H9 (cell line): ENCODE data around the gene PRSS38. TPM values are rescaled to one million over a fixed set of nuclear protein-coding genes. Genes with fewer than 3 reads are reported as not detected.

Experiments used
- DNase-seq: peaks from one replicate; pipeline ENCODE4 v3.0.0-alpha.2; 2017
- H2AFZ ChIP-seq: one replicate; pipeline ENCODE4 v1.6.1; 2013; ENCODE audit warnings: mild to moderate bottlenecking, low read length, control low read depth, moderate library complexity
- H2AK5ac ChIP-seq: 2 replicates; pipeline ENCODE4 v1.6.1; 2013; ENCODE audit warnings: low read length, control low read depth, mixed read lengths; ENCODE audit not compliant: insufficient read length
- H2BK120ac ChIP-seq: one replicate; pipeline ENCODE4 v1.6.1; 2013; ENCODE audit warnings: low read depth, mild to moderate bottlenecking, low read length, control low read depth, inconsistent platforms; ENCODE audit not compliant: poor library complexity, severe bottlenecking
- H2BK12ac ChIP-seq: 2 replicates; pipeline ENCODE4 v1.6.1; 2013; ENCODE audit warnings: low read length, control low read depth, mixed read lengths, low read depth; ENCODE audit not compliant: insufficient read length
- H2BK15ac ChIP-seq: 2 replicates; pipeline ENCODE4 v1.6.1; 2013; ENCODE audit warnings: low read depth, low read length, control low read depth
- H2BK20ac ChIP-seq: one replicate; pipeline ENCODE4 v1.6.1; 2013; ENCODE audit warnings: low read depth, mild to moderate bottlenecking, low read length, control low read depth, inconsistent platforms; ENCODE audit not compliant: poor library complexity, severe bottlenecking
- H2BK5ac ChIP-seq: 2 replicates; pipeline ENCODE4 v1.6.1; 2013; ENCODE audit warnings: low read length, control low read depth, mixed read lengths; ENCODE audit not compliant: insufficient read length
- H3K14ac ChIP-seq: 2 replicates; pipeline ENCODE4 v1.6.1; 2013; ENCODE audit warnings: low read length, control low read depth; ENCODE audit not compliant: insufficient read depth
- H3K18ac ChIP-seq: 2 replicates; pipeline ENCODE4 v1.6.1; 2013; ENCODE audit warnings: low read depth, mild to moderate bottlenecking, mixed read lengths, low read length, control low read depth; ENCODE audit not compliant: insufficient read length
- H3K23ac ChIP-seq: 2 replicates; pipeline ENCODE4 v1.6.1; 2013; ENCODE audit warnings: low read length, control low read depth, mixed read lengths, low read depth; ENCODE audit not compliant: insufficient read length
- H3K23me2 ChIP-seq: 2 replicates; pipeline ENCODE4 v1.6.1; 2013; ENCODE audit warnings: low read depth, mild to moderate bottlenecking, mixed read lengths, low read length, control low read depth; ENCODE audit not compliant: insufficient read length, poor library complexity, severe bottlenecking
- H3K27ac ChIP-seq: 2 replicates; pipeline ENCODE4 v1.5.1; 2013; ENCODE audit warnings: low read length, control low read depth, mixed read lengths, low read depth; ENCODE audit not compliant: insufficient read length
- H3K27me3 ChIP-seq: 2 replicates; pipeline ENCODE4 v1.6.1; 2013; ENCODE audit warnings: low read length, control low read depth, inconsistent platforms; ENCODE audit not compliant: insufficient read depth
- H3K4ac ChIP-seq: 2 replicates; pipeline ENCODE4 v1.6.1; 2013; ENCODE audit warnings: low read depth, mild to moderate bottlenecking, control low read depth, inconsistent platforms, low read length, moderate library complexity
- H3K4me1 ChIP-seq: 2 replicates; pipeline ENCODE4 v1.6.1; 2013; ENCODE audit warnings: low read length, control low read depth, inconsistent platforms; ENCODE audit not compliant: insufficient read depth
- H3K4me2 ChIP-seq: 2 replicates; pipeline ENCODE4 v1.6.1; 2013; ENCODE audit warnings: low read length, control low read depth, mixed read lengths; ENCODE audit not compliant: insufficient read length, insufficient read depth
- H3K56ac ChIP-seq: 2 replicates; pipeline ENCODE4 v1.6.1; 2013; ENCODE audit warnings: low read depth, mild to moderate bottlenecking, mixed read lengths, low read length, control low read depth; ENCODE audit not compliant: insufficient read length
- H3K79me1 ChIP-seq: 2 replicates; pipeline ENCODE4 v1.6.1; 2013; ENCODE audit warnings: low read depth, mild to moderate bottlenecking, moderate library complexity, low read length, control low read depth, inconsistent platforms; ENCODE audit not compliant: insufficient read depth, poor library complexity, severe bottlenecking
- H3K79me2 ChIP-seq: 2 replicates; pipeline ENCODE4 v1.6.1; 2013; ENCODE audit warnings: low read length, control low read depth, inconsistent platforms; ENCODE audit not compliant: insufficient read depth
- H3K9ac ChIP-seq: 2 replicates; pipeline ENCODE4 v1.6.1; 2013; ENCODE audit warnings: low read length, control low read depth, mixed read lengths; ENCODE audit not compliant: insufficient read length; ENCODE audit errors: extremely low read depth
- H3K9me3 ChIP-seq: one replicate; pipeline ENCODE4 v1.6.1; 2013; ENCODE audit warnings: low read depth, low read length, inconsistent platforms; ENCODE audit not compliant: control insufficient read depth
- H3T11ph ChIP-seq: one replicate; pipeline ENCODE4 v1.6.1; 2013; ENCODE audit warnings: mild to moderate bottlenecking, low read length, control low read depth, inconsistent platforms
- H4K20me1 ChIP-seq: one replicate; pipeline ENCODE4 v1.6.1; 2013; ENCODE audit not compliant: control insufficient read depth, insufficient read length, insufficient read depth
- H4K5ac ChIP-seq: 2 replicates; pipeline ENCODE4 v1.6.1; 2013; ENCODE audit warnings: low read depth, mild to moderate bottlenecking, mixed read lengths, low read length, control low read depth; ENCODE audit not compliant: insufficient read length
- H4K8ac ChIP-seq: replicated peaks from 2 replicates; pipeline ENCODE4 v1.6.1; 2013; ENCODE audit warnings: low read length, control low read depth, mixed read lengths, low read depth; ENCODE audit not compliant: insufficient read length
- H4K91ac ChIP-seq: 2 replicates; pipeline ENCODE4 v1.6.1; 2013; ENCODE audit warnings: low read depth, mild to moderate bottlenecking, moderate library complexity, mixed read lengths, low read length, control low read depth; ENCODE audit not compliant: insufficient read length
- H3K27ac Mint-ChIP-seq, 3 experiments: 2 replicates in 2 of 3; 3 replicates in 1 of 3; pipeline ENCODE4 v1.8.0; 2020 to 2021; ENCODE audit warnings: mixed read lengths in 3 of 3, mild to moderate bottlenecking in 1 of 3, moderate library complexity in 1 of 3
- H3K27me3 Mint-ChIP-seq: 2 replicates; pipeline ENCODE4 v1.8.0; 2021; ENCODE audit warnings: low read depth, mild to moderate bottlenecking, moderate library complexity, mixed read lengths
- H3K36me3 Mint-ChIP-seq, 3 experiments: 2 replicates in 2 of 3; 3 replicates in 1 of 3; pipeline ENCODE4 v1.8.0; 2020 to 2021; ENCODE audit warnings: low read depth in 3 of 3, mixed read lengths in 3 of 3; ENCODE audit not compliant: insufficient read depth in 1 of 3
- H3K4me1 Mint-ChIP-seq, 2 experiments: 2 replicates each; pipeline ENCODE4 v1.8.0; 2020; ENCODE audit warnings: mixed read lengths in 2 of 2
- H3K4me3 Mint-ChIP-seq, 2 experiments: 2 replicates in 1 of 2; 3 replicates in 1 of 2; pipeline ENCODE4 v1.8.0; 2020 to 2021; ENCODE audit warnings: mild to moderate bottlenecking in 2 of 2, mixed read lengths in 2 of 2, moderate library complexity in 1 of 2
- H3K9me3 Mint-ChIP-seq, 2 experiments: 2 replicates in 1 of 2; 3 replicates in 1 of 2; pipeline ENCODE4 v1.8.0; 2020; ENCODE audit warnings: mild to moderate bottlenecking in 2 of 2, mixed read lengths in 2 of 2, moderate library complexity in 1 of 2
- WGBS: extraction: QIAGEN DNeasy Blood & Tissue Kit; methylation state at CpG from one replicate; pipeline ENCODE4 v1.1.7; 2013; ENCODE audit warnings: missing lambda C conversion rate, low lambda C conversion rate, mixed read lengths; ENCODE audit not compliant: insufficient read length; ENCODE audit errors: extremely low coverage; 5-methylcytosine and 5-hydroxymethylcytosine counted together
- total RNA-seq: library from RNA; stranded (reverse); gene quantifications from 2 replicates; pipeline ENCODE4 v1.2.1, GENCODE V29; 2021
- TF ChIP-seq, protein P1 (sequence below): fragments of 200-600 bp; sonication (generic); conservative IDR thresholded peaks from 3 replicates; pipeline ENCODE4 v1.8.0; 2021; ENCODE audit warnings: antibody characterized with exemption, mild to moderate bottlenecking

The PRSS38 gene
- total RNA-seq, 1 experiment from 2014 or later = not detected

DNA sequence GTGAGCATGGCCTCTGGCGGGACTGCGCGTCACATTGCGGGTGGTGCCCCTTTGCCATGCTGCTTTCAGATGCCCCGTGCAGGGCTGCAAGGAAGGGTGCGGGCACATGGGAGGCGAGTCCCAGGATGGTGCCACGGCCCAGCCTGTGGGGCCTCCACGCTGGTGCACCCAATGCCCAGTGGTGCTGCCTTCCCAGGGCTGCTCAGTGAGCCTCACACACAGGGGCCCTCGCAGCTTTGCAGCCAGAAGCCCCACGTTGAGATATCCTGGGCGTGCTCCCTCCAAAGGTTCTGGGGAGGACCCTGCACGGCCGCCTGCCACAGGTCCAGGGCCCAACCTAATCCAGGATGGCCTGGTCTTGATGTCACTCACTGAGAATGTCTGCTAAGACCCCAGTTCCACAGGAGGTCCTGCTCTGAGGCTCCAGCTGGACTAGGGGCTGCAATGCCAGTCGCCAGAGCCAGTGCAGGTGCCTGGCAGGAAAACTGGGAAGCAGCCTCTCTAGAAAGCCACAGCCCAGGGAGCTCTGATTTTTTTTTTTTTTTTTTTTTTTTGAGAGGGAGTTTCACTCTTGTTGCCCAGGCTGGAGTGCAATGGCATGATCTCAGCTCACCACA, 34.1 kb upstream of the PRSS38 start:
- Histone ChIP-seq H2AFZ (no peak overlapping the region), H4K5ac (no peak overlapping the region)

More for the DNA sequence above, 34.1 kb upstream of the PRSS38 start:
- Histone ChIP-seq H2BK20ac (no peak overlapping the region), H3K4ac (no peak overlapping the region), H3K9ac (no peak overlapping the region), H2BK5ac (no peak overlapping the region), H2BK120ac (no peak overlapping the region), H3K23me2 (no peaks in the 10 kb centered on the region), H3K56ac (no peak overlapping the region), H3K9me3 (no peaks in the 10 kb centered on the region), H4K20me1 (no peaks in the 10 kb centered on the region), H4K91ac (no peak overlapping the region), H3K4me1 (no peaks in the 10 kb centered on the region), H3K79me2 (no peaks in the 10 kb centered on the region), H3K27ac (no peak overlapping the region), H3K14ac (no peak overlapping the region), H3K23ac (no peak overlapping the region), H3T11ph (no peak overlapping the region), H3K27me3 (peaks cover 3% of the 10 kb centered on the region; the same call in 1 of the 2 replicates), H3K79me1 (no peaks in the 10 kb centered on the region), H3K18ac (no peak overlapping the region), H3K4me2 (no peak overlapping the region), H2BK12ac (no peak overlapping the region), H2AK5ac (no peak overlapping the region), H2BK15ac (no peak overlapping the region), H4K8ac (no peak overlapping the region)
- WGBS = no CpG with 5 or more reads among the region's 15 CpGs
- TF ChIP-seq, protein P1, sequence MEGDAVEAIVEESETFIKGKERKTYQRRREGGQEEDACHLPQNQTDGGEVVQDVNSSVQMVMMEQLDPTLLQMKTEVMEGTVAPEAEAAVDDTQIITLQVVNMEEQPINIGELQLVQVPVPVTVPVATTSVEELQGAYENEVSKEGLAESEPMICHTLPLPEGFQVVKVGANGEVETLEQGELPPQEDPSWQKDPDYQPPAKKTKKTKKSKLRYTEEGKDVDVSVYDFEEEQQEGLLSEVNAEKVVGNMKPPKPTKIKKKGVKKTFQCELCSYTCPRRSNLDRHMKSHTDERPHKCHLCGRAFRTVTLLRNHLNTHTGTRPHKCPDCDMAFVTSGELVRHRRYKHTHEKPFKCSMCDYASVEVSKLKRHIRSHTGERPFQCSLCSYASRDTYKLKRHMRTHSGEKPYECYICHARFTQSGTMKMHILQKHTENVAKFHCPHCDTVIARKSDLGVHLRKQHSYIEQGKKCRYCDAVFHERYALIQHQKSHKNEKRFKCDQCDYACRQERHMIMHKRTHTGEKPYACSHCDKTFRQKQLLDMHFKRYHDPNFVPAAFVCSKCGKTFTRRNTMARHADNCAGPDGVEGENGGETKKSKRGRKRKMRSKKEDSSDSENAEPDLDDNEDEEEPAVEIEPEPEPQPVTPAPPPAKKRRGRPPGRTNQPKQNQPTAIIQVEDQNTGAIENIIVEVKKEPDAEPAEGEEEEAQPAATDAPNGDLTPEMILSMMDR = no peak
- DNase-seq = peak; percentile 23
- Mint-ChIP-seq H3K9me3 (no peaks in the 10 kb centered on the region), H3K4me1 (no peaks in the 10 kb centered on the region), H3K36me3 (peaks cover 2 to 11% (median 10%) of the 10 kb centered on the region in 3 experiments; a peak in 5 of 7 replicates), H3K27me3 (peaks cover 10% of the 10 kb centered on the region), H3K27ac (no peak overlapping the region), H3K4me3 (no peak overlapping the region)
